OCI-LY3 (cell line): ENCODE data around the gene DFFA.

Experiments used
- H2AFZ ChIP-seq: fragments of 200-600, 300-600 bp; shearing (Covaris generic); 2 replicates; pipeline ENCODE4 v1.6.0; 2014; ENCODE audit warnings: antibody characterized with exemption, low read depth, low read length
- H3K27ac ChIP-seq: fragments of 200-600, 300-600 bp; sonication (generic); 2 replicates; pipeline ENCODE4 v1.5.1; 2014; ENCODE audit warnings: mild to moderate bottlenecking, low read length, moderate library complexity, mixed read lengths
- H3K27me3 ChIP-seq: fragments of 200-600, 300-600 bp; sonication (generic); 2 replicates; pipeline ENCODE4 v1.6.1; 2014; ENCODE audit warnings: low read depth, low read length, mixed read lengths
- H3K36me3 ChIP-seq: fragments of 200-600, 300-600 bp; sonication (generic); replicated peaks from 2 replicates; pipeline ENCODE3; 2014; ENCODE audit warnings: low read depth, low read length, mixed read lengths
- H3K4me1 ChIP-seq: fragments of 300-600, 200-600 bp; sonication (generic); 2 replicates; pipeline ENCODE4 v1.6.1; 2014; ENCODE audit warnings: low read length, mixed read lengths
- H3K4me2 ChIP-seq: fragments of 200-600, 300-600 bp; sonication (generic); 2 replicates; pipeline ENCODE4 v1.6.1; 2014; ENCODE audit warnings: low read length, mixed read lengths
- H3K4me3 ChIP-seq: fragments of 300-600, 200-600 bp; sonication (generic); 2 replicates; pipeline ENCODE4 v1.5.1; 2014; ENCODE audit warnings: antibody characterized with exemption, mild to moderate bottlenecking, low read length, moderate library complexity
- H3K79me2 ChIP-seq: fragments of 300-600, 200-600 bp; shearing (Covaris generic); 2 replicates; pipeline ENCODE4 v1.6.1; 2014; ENCODE audit warnings: mild to moderate bottlenecking, low read length, mixed read lengths
- H3K9ac ChIP-seq: fragments of 300-600, 200-600 bp; shearing (Covaris generic); 2 replicates; pipeline ENCODE4 v1.6.0; 2014; ENCODE audit warnings: mild to moderate bottlenecking, low read length, moderate library complexity
- H3K9me3 ChIP-seq: fragments of 200-600, 300-600 bp; shearing (Covaris generic); 2 replicates; pipeline ENCODE4 v1.6.1; 2014; ENCODE audit warnings: low read length, mixed read lengths; ENCODE audit not compliant: insufficient read depth
- H4K20me1 ChIP-seq: fragments of 200-600, 300-600 bp; sonication (generic); 2 replicates; pipeline ENCODE4 v1.6.1; 2016; ENCODE audit warnings: low read length, mixed read lengths; ENCODE audit not compliant: insufficient read depth
- EZH2phosphoT487 ChIP-seq: fragments of 200-600 bp; shearing (Covaris generic); IDR thresholded peaks from 2 replicates; pipeline ENCODE4 v1.6.1; 2018; ENCODE audit warnings: antibody characterized with exemption, mixed run types, low read depth
- TF ChIP-seq, protein P1 (sequence below): fragments of 200-600, 300-600 bp; sonication (generic); IDR thresholded peaks from 2 replicates; pipeline ENCODE4 v1.5.1; 2014; ENCODE audit warnings: antibody characterized with exemption, low read length, low read depth

DFFA gene

DNA sequence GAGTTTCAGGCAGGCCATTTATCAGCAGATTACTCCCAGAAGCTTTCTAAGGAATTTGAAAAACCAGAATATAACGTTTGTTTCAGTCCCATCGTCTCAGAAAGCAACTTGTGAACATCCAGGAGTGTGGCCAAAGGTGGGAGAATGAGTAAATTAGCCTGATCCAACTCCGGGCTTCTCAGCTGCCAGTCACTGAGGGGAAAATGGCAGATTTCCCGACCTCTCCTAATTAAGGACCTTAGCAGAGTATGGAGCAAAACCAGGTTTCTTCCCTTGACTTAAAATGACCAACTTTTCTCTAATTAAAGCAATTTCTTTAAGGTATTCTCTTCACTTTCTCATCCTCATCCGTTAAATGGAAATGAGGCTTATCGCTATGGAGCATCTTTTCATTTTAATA, 21.5 kb downstream of the DFFA start:
- H3K27me3 ChIP-seq, result no peaks in the 10 kb centered on the region
- no peaks in the 10 kb centered on the region for H3K4me1 ChIP-seq
- no peaks in the 10 kb centered on the region for H4K20me1 ChIP-seq
- no peak overlapping the region for H2AFZ ChIP-seq
- H3K27ac ChIP-seq, result no peak overlapping the region
- no peak overlapping the region for H3K9ac ChIP-seq
- H3K36me3 ChIP-seq, result no peaks in the 10 kb centered on the region
- H3K9me3 ChIP-seq, result no peaks in the 10 kb centered on the region
- no peak for TF ChIP-seq EZH2phosphoT487
- TF ChIP-seq, protein P1, sequence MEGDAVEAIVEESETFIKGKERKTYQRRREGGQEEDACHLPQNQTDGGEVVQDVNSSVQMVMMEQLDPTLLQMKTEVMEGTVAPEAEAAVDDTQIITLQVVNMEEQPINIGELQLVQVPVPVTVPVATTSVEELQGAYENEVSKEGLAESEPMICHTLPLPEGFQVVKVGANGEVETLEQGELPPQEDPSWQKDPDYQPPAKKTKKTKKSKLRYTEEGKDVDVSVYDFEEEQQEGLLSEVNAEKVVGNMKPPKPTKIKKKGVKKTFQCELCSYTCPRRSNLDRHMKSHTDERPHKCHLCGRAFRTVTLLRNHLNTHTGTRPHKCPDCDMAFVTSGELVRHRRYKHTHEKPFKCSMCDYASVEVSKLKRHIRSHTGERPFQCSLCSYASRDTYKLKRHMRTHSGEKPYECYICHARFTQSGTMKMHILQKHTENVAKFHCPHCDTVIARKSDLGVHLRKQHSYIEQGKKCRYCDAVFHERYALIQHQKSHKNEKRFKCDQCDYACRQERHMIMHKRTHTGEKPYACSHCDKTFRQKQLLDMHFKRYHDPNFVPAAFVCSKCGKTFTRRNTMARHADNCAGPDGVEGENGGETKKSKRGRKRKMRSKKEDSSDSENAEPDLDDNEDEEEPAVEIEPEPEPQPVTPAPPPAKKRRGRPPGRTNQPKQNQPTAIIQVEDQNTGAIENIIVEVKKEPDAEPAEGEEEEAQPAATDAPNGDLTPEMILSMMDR, result no peak
- H3K79me2 ChIP-seq, result no peaks in the 10 kb centered on the region
- H3K4me2 ChIP-seq, result no peak overlapping the region
- no peak overlapping the region for H3K4me3 ChIP-seq

DNA sequence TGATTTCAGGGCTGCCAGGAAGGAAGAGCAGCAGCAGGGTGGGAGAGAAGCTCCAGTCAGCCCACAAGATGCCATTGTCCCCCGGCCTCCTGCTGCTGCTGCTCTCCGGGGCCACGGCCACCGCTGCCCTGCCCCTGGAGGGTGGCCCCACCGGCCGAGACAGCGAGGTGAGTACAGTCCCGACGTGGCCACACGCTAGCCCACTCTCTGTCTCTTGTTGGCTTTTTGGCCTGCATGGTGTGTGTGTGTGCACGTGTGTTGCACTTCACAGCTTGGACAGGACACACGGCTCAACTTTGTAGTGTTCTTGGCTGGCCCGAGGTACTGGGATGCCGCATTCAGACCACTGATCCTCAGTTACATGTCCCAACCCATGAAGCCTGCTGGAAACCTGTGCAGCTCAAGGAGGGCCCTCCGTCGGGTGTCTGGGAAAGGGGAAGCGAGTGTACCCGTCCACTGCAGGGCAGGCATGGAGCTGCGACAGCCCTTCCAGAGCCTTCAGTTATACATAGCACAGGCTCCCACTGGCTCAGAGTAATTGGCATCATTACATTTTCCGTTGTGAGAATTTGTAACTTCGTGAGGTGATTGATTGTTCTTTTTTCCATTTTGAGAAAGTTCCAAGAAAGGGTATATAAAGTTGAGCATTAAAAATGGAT, 22.0 kb downstream of the DFFA start:
- Histone ChIP-seq H3K9ac (no peak overlapping the region), H3K9me3 (no peaks in the 10 kb centered on the region), H3K36me3 (no peaks in the 10 kb centered on the region), H3K79me2 (no peaks in the 10 kb centered on the region), H3K4me2 (no peak overlapping the region), H4K20me1 (no peaks in the 10 kb centered on the region), H3K27ac (no peak overlapping the region), H3K4me1 (no peaks in the 10 kb centered on the region), H2AFZ (no peak overlapping the region), H3K4me3 (no peak overlapping the region), H3K27me3 (no peaks in the 10 kb centered on the region)
- TF ChIP-seq, protein P1, result no peak
- TF ChIP-seq EZH2phosphoT487, result no peak

DNA sequence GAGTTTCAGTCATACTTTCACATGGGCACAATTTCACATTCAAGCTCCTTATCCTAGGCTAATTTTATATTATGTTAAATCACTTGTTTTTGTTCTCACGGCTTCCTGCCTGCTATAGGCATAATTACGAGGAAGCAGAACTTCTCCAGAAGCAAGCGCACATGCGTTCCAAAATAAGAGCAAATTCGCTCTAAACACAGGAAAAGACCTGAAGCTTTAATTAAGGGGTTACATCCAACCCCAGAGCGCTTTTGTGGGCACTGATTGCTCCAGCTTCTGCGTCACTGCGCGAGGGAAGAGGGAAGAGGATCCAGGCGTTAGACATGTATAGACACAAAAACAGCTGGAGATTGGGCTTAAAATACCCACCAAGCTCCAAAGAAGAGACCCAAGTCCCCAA, 22.6 kb downstream of the DFFA start, which contains the start of gene CORT:
TSS of gene CORT (plus strand) at position 281 of the 400 bp plus-strand sequence. CDS start 193 bp downstream, outside the sequence.
- Histone ChIP-seq H3K27ac (no peak within 1 kb of the TSS), H3K36me3 (no peaks in the 10 kb centered on the region), H3K4me1 (0 out of 2 replicates have a peak, but pooled peaks cover under 1% of the 10 kb centered on the region), H4K20me1 (no peaks in the 10 kb centered on the region), H3K27me3 (no peaks in the 10 kb centered on the region), H3K9me3 (no peaks in the 10 kb centered on the region), H2AFZ (no peak within 1 kb of the TSS), H3K4me3 (no peak within 1 kb of the TSS), H3K4me2 (no peak within 1 kb of the TSS), H3K9ac (no peak within 1 kb of the TSS), H3K79me2 (no peaks in the 10 kb centered on the region)
- TF ChIP-seq EZH2phosphoT487, result no peak
- TF ChIP-seq, protein P1, result no peak

DNA sequence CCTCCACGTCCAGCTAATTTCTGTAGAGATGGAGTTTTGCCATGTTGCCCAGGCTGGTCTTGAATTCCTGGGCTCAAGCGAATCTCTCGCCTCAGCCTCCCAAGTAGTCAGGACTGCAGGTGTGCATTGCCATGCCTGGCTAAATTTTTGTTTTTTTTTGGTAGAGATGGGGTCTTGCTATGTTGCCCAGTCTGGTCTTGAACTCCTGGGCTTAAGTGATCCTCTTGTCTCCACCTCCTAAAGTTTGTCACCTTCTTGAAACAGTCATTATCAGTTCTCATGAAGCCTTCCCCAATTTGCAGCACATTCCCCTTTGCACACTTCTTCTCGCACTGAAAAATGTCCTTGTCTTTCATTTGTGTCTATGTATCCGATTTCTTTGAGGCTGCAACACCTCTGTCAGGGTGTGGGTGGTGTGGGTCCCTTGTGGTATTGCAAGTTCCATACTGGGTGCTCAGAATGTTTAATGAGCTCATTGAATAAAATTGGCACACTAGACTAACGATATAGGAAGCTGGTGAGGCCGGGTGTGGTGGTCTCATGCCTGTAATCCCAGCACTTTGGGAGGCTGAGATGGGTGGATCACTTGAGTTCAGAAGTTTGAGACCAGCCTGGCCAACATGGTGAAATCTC, 25.4 kb downstream of the DFFA start:
- Histone ChIP-seq H4K20me1 (no peaks in the 10 kb centered on the region), H3K79me2 (no peaks in the 10 kb centered on the region), H3K4me2 (no peak overlapping the region), H3K9ac (no peak overlapping the region), H3K4me1 (peaks cover 4% of the 10 kb centered on the region), H3K27ac (no peak overlapping the region), H3K9me3 (no peaks in the 10 kb centered on the region), H3K4me3 (no peak overlapping the region), H3K27me3 (no peaks in the 10 kb centered on the region), H3K36me3 (no peaks in the 10 kb centered on the region), H2AFZ (no peak overlapping the region)
- TF ChIP-seq, protein P1, result no peak
- no peak for TF ChIP-seq EZH2phosphoT487
